SK-N-SH treated with all-trans-retinoic acid at 6 μM for 48 hours (cell line): ENCODE results near the gene DLX1.

Source experiments
- ARNTL ChIP-seq: fragments of 450-650 bp; formaldehyde crosslinking; IDR thresholded peaks from 2 replicates; pipeline ENCODE4 v1.5.0; 2020; ENCODE audit warnings: low read depth, mild to moderate bottlenecking, moderate library complexity, borderline replicate concordance
- CSDC2 ChIP-seq: fragments of 250-450 bp; sonication (Bioruptor Pico); IDR thresholded peaks from 2 replicates; pipeline ENCODE4 v1.5.0; 2020; ENCODE audit warnings: mild to moderate bottlenecking, moderate library complexity
- ISL1 ChIP-seq: fragments of 250-450 bp; sonication (Bioruptor Pico); IDR thresholded peaks from 2 replicates; pipeline ENCODE4 v2.1.2; 2022; ENCODE audit warnings: mild to moderate bottlenecking, moderate library complexity
- OSR1 ChIP-seq: fragments of 250-450 bp; sonication (Bioruptor Pico); IDR thresholded peaks from 2 replicates; pipeline ENCODE4 v1.8.0; 2022; ENCODE audit warnings: moderate library complexity, mild to moderate bottlenecking, inconsistent platforms
- POU6F1 ChIP-seq: fragments of 250-450 bp; sonication (Bioruptor Pico); IDR thresholded peaks from 2 replicates; pipeline ENCODE4 v1.8.0; 2021; ENCODE audit warnings: low read depth, mild to moderate bottlenecking, moderate library complexity, borderline replicate concordance
- RARB ChIP-seq: fragments of 250-450 bp; sonication (Bioruptor Pico); IDR thresholded peaks from 2 replicates; pipeline ENCODE4 v1.8.0; 2021; ENCODE audit warnings: mild to moderate bottlenecking, moderate library complexity
- SNAI2 ChIP-seq: fragments of 250-450 bp; sonication (Bioruptor Pico); IDR thresholded peaks from 2 replicates; pipeline ENCODE4 v1.5.0; 2020; ENCODE audit warnings: mild to moderate bottlenecking, moderate library complexity
- ZFP3 ChIP-seq: fragments of 250-450 bp; sonication (Bioruptor Pico); IDR thresholded peaks from 2 replicates; pipeline ENCODE4 v1.5.0; 2020; ENCODE audit warnings: mild to moderate bottlenecking, moderate library complexity
- TF ChIP-seq, protein P1 (sequence below): fragments of 250-450 bp; sonication (Bioruptor Pico); IDR thresholded peaks from 2 replicates; pipeline ENCODE4 v1.5.1; 2020; ENCODE audit warnings: low read depth, mild to moderate bottlenecking, moderate library complexity
- TF ChIP-seq, protein P2 (sequence below): fragments of 250-450 bp; sonication (Bioruptor Pico); IDR thresholded peaks from 2 replicates; pipeline ENCODE4 v1.8.0; 2020; ENCODE audit warnings: mild to moderate bottlenecking, moderate library complexity, borderline replicate concordance

- no peak for TF ChIP-seq OSR1 (CRISPR knock-in tag)
- TF ChIP-seq POU6F1, result no peak
- TF ChIP-seq, protein P1, sequence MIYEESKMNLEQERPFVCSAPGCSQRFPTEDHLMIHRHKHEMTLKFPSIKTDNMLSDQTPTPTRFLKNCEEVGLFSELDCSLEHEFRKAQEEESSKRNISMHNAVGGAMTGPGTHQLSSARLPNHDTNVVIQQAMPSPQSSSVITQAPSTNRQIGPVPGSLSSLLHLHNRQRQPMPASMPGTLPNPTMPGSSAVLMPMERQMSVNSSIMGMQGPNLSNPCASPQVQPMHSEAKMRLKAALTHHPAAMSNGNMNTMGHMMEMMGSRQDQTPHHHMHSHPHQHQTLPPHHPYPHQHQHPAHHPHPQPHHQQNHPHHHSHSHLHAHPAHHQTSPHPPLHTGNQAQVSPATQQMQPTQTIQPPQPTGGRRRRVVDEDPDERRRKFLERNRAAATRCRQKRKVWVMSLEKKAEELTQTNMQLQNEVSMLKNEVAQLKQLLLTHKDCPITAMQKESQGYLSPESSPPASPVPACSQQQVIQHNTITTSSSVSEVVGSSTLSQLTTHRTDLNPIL, result no peak
- no peak for TF ChIP-seq ARNTL (CRISPR knock-in tag)
- TF ChIP-seq RARB, result no peak
- no peak for TF ChIP-seq SNAI2
- no peak for TF ChIP-seq ISL1 (CRISPR knock-in tag)
- TF ChIP-seq ZFP3 (CRISPR knock-in tag), result no peak
- TF ChIP-seq, protein P2, sequence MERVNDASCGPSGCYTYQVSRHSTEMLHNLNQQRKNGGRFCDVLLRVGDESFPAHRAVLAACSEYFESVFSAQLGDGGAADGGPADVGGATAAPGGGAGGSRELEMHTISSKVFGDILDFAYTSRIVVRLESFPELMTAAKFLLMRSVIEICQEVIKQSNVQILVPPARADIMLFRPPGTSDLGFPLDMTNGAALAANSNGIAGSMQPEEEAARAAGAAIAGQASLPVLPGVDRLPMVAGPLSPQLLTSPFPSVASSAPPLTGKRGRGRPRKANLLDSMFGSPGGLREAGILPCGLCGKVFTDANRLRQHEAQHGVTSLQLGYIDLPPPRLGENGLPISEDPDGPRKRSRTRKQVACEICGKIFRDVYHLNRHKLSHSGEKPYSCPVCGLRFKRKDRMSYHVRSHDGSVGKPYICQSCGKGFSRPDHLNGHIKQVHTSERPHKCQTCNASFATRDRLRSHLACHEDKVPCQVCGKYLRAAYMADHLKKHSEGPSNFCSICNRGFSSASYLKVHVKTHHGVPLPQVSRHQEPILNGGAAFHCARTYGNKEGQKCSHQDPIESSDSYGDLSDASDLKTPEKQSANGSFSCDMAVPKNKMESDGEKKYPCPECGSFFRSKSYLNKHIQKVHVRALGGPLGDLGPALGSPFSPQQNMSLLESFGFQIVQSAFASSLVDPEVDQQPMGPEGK (CRISPR knock-in tag), result no peak
- no peak for TF ChIP-seq CSDC2
Observed at GRCh38 chr2:172079416-172079815, 5.9 kb upstream of the DLX1 start.
